Transverse colon (tissue), 4 donors: ENCODE measurements around the gene MCC. TPM values are rescaled to one million over a fixed set of nuclear protein-coding genes. Genes with fewer than 3 reads are reported as not detected.

Source experiments
- DNase-seq: peaks from one replicate; pipeline ENCODE4 v3.0.0-alpha.2; 2019
- H3K27ac ChIP-seq, 4 donors: fragments of 200-600 bp; sonication (generic); 2 replicates each; pipeline ENCODE4 v1.5.1; 2016 to 2018; ENCODE audit warnings: inconsistent platforms in 4 of 4
- H3K27me3 ChIP-seq: fragments of 200-600 bp; sonication (generic); 2 replicates; pipeline ENCODE4 v1.5.1; 2017; ENCODE audit warnings: inconsistent platforms
- H3K36me3 ChIP-seq, 4 donors: fragments of 200-600 bp; sonication (generic); 2 replicates each; pipeline ENCODE4 v1.5.1; 2017 to 2019; ENCODE audit warnings: inconsistent platforms in 4 of 4
- H3K4me1 ChIP-seq, 4 donors: fragments of 200-600 bp; sonication (generic); 2 replicates each; pipeline ENCODE4 v1.5.1; 2017 to 2020; ENCODE audit warnings: inconsistent platforms in 4 of 4
- H3K4me3 ChIP-seq, 4 donors: fragments of 200-600 bp; sonication (generic); 1 replicate in 1 of 4; 2 replicates in 3 of 4; pipeline versions ENCODE4 v1.5.1 to v1.6.1; 2017 to 2019; ENCODE audit warnings: inconsistent platforms in 4 of 4
- H3K9me3 ChIP-seq, 2 donors: fragments of 200-600 bp; sonication (generic); 2 replicates each; pipeline ENCODE4 v1.5.1; 2017 to 2019; ENCODE audit warnings: inconsistent platforms in 2 of 2
- CTCF ChIP-seq, 5 experiments: fragments of 200-600 bp in 3 of 5; fragments of 450-650 bp in 2 of 5; sonication (generic) in 3 of 5; IDR thresholded peaks; 1 replicate in 2 of 5; 2 replicates in 3 of 5; pipeline ENCODE4 v1.5.1; 2016 to 2017; ENCODE audit warnings: antibody characterized with exemption in 5 of 5, inconsistent platforms in 3 of 5, mild to moderate bottlenecking in 2 of 5, moderate library complexity in 1 of 5
- EP300 ChIP-seq: sonication (generic); formaldehyde crosslinking; IDR thresholded peaks from one replicate; pipeline ENCODE4 v1.6.1; 2017; ENCODE audit warnings: antibody characterized with exemption, low read depth
- POLR2A ChIP-seq: fragments of 450-650 bp; IDR thresholded peaks from one replicate; pipeline ENCODE4 v1.6.1; 2016; ENCODE audit warnings: antibody characterized with exemption, mild to moderate bottlenecking, moderate library complexity
- POLR2AphosphoS5 ChIP-seq, 3 donors: sonication (generic); formaldehyde crosslinking; IDR thresholded peaks; one replicate each; pipeline ENCODE4 v1.6.1; 2016; ENCODE audit warnings: antibody characterized with exemption in 3 of 3
- WGBS, 2 donors: methylation state at CpG; one replicate each; pipeline ENCODE4 v1.1.5; 2018; ENCODE audit warnings: low coverage in 1 of 2; 5-methylcytosine and 5-hydroxymethylcytosine counted together
- in situ Hi-C, 4 donors: fragments of 200-750 bp; cut with MboI; loops; one replicate each; pipeline versions ENCODE4 v1.15.0 to v1.15.1; 2017; ENCODE audit warnings: low sequenced_read_pairs in 3 of 4, low pct_ligation_motif_present in 1 of 4, low pct_unique_long_range_greater_than_20kb in 1 of 4
- intact Hi-C: fragments of 100-400 bp; cut with DNase I; formaldehyde crosslinking; loops from one replicate; pipeline ENCODE4 v1.15.1; 2023; ENCODE audit warnings: low total_unique reads
- total RNA-seq, 4 donors: library from RNA; depleted of rRNA; stranded (reverse); fragments of >200 nt; gene quantifications; one replicate each; pipeline ENCODE4 v1.1.0, GENCODE V29; 2016

MCC gene
- total RNA-seq, 4 donors from 2014 or later: 2.6 to 28.4 (median 16.4) TPM

GRCh38 chr5:113321276-113321675 is 167.0 kb downstream of the MCC start:
- Histone ChIP-seq H3K36me3 (no peaks in the 10 kb centered on the region), H3K27me3 (no peaks in the 10 kb centered on the region), H3K4me1 (no peaks in the 10 kb centered on the region), H3K9me3 (no peaks in the 10 kb centered on the region), H3K4me3 (no peak overlapping the region), H3K27ac (no peak overlapping the region)
- DNase-seq: no peak
- in situ Hi-C loops (loop anchor here in 1 of 4 donors (10.0 kb wide), 1 partner anchor 316 kb away; no protein-coding TSS in a partner anchor), intact Hi-C loops (no loop called here)
- TF ChIP-seq CTCF (IDR thresholded peaks at IDR 0.05): no peak
- TF ChIP-seq EP300: no peak
- TF ChIP-seq POLR2AphosphoS5 (IDR thresholded peaks at IDR 0.05): no peak
- TF ChIP-seq POLR2A: no peak
- 68 to 76% methylated on average over 2 of the region's 2 CpGs for WGBS, 2 donors

- no peak overlapping the region for H3K27ac ChIP-seq
- DNase-seq: no peak
- no peaks in the 10 kb centered on the region for H3K27me3 ChIP-seq
- TF ChIP-seq POLR2AphosphoS5 (IDR thresholded peaks at IDR 0.05) (no peak), CTCF (IDR thresholded peaks at IDR 0.05) (no peak), EP300 (no peak), POLR2A (no peak)
- intact Hi-C loops: no loop called here
- no peaks in the 10 kb centered on the region for H3K36me3 ChIP-seq
- no peaks in the 10 kb centered on the region for H3K4me1 ChIP-seq
- no peak overlapping the region for H3K4me3 ChIP-seq
- in situ Hi-C loops: loop anchor here in 1 of 4 donors (10.0 kb wide), 1 partner anchor 316 kb away; no protein-coding TSS in a partner anchor
- no peaks in the 10 kb centered on the region for H3K9me3 ChIP-seq
Measured at GRCh38 chr5:113320273-113320780, 167.9 kb downstream of the MCC start.

GRCh38 chr5:113319256-113320053 is 168.8 kb downstream of the MCC start:
- WGBS, 2 donors: 90 to 100% methylated on average over 3 to 5 of the region's 5 CpGs
- Histone ChIP-seq H3K4me3 (no peak overlapping the region), H3K4me1 (no peaks in the 10 kb centered on the region), H3K27me3 (no peaks in the 10 kb centered on the region), H3K36me3 (no peaks in the 10 kb centered on the region), H3K27ac (no peak overlapping the region), H3K9me3 (no peaks in the 10 kb centered on the region)
- intact Hi-C loops (no loop called here), in situ Hi-C loops (loop anchor here in 1 of 4 donors (10.0 kb wide), 1 partner anchor 315 kb away; no protein-coding TSS in a partner anchor)
- DNase-seq: no peak
- TF ChIP-seq POLR2AphosphoS5 (IDR thresholded peaks at IDR 0.05) (no peak), CTCF (IDR thresholded peaks at IDR 0.05) (no peak), POLR2A (no peak), EP300 (no peak)

GRCh38 chr5:113317636-113318035 is 170.6 kb downstream of the MCC start:
- intact Hi-C loops: no loop called here
- no peaks in the 10 kb centered on the region for H3K9me3 ChIP-seq
- H3K4me3 ChIP-seq: no peak overlapping the region
- H3K36me3 ChIP-seq: no peaks in the 10 kb centered on the region
- H3K27me3 ChIP-seq: no peaks in the 10 kb centered on the region
- WGBS, 2 donors: 79 to 95% methylated on average over 2 of the region's 2 CpGs
- no peak overlapping the region for H3K27ac ChIP-seq
- H3K4me1 ChIP-seq: no peaks in the 10 kb centered on the region
- in situ Hi-C loops: no loop called here
- DNase-seq: no peak
- TF ChIP-seq POLR2AphosphoS5 (IDR thresholded peaks at IDR 0.05): no peak
- TF ChIP-seq CTCF (IDR thresholded peaks at IDR 0.05): no peak
- TF ChIP-seq EP300: no peak
- TF ChIP-seq POLR2A: no peak
